HG03066 (cell line): ENCODE data around the gene SERGEF.

Experiments used
- ATAC-seq: cut with Tn5 transposase; IDR thresholded peaks from one replicate; pipeline ENCODE4 v1.9.1; 2021; ENCODE audit warnings: low read depth; ENCODE audit not compliant: unreplicated experiment

SERGEF gene

GRCh38 chr11:17775035-17775348 is 237.9 kb downstream of the SERGEF start:
- no peak for ATAC-seq

- no peak for ATAC-seq
Observed at GRCh38 chr11:17774232-17775034, 238.4 kb downstream of the SERGEF start.

- ATAC-seq: no peak
Observed at GRCh38 chr11:17773674-17774073, 239.2 kb downstream of the SERGEF start.

GRCh38 chr11:17772704-17773600 is 239.9 kb downstream of the SERGEF start:
- ATAC-seq: no peak

GRCh38 chr11:17771841-17772401 is 240.9 kb downstream of the SERGEF start:
- no peak for ATAC-seq

GRCh38 chr11:17771415-17771814 is 241.4 kb downstream of the SERGEF start:
- no peak for ATAC-seq

- ATAC-seq: no peak
Observed at GRCh38 chr11:17770917-17771316, 241.9 kb downstream of the SERGEF start.

GRCh38 chr11:17770048-17770652 is 242.7 kb downstream of the SERGEF start:
- no peak for ATAC-seq

- no peak for ATAC-seq
Observed at GRCh38 chr11:17769218-17769617, 243.6 kb downstream of the SERGEF start.

- no peak for ATAC-seq
Observed at GRCh38 chr11:17768547-17768946, 244.3 kb downstream of the SERGEF start.

- ATAC-seq: no peak
Observed at GRCh38 chr11:17767914-17768313, 244.9 kb downstream of the SERGEF start.

GRCh38 chr11:17767301-17767885 is 245.5 kb downstream of the SERGEF start:
- no peak for ATAC-seq

- ATAC-seq: no peak
Observed at GRCh38 chr11:17766590-17766989, 246.3 kb downstream of the SERGEF start.

GRCh38 chr11:17766073-17766359 is 246.8 kb downstream of the SERGEF start:
- ATAC-seq: no peak

GRCh38 chr11:17765356-17766072 is 247.3 kb downstream of the SERGEF start:
- no peak for ATAC-seq

- ATAC-seq: no peak
Observed at GRCh38 chr11:17764446-17765218, 248.2 kb downstream of the SERGEF start.

- ATAC-seq: no peak
Observed at GRCh38 chr11:17763703-17764102, 249.1 kb downstream of the SERGEF start.

- no peak for ATAC-seq
Observed at GRCh38 chr11:17763244-17763643, 249.6 kb downstream of the SERGEF start.

GRCh38 chr11:17762309-17762974 is 250.4 kb downstream of the SERGEF start:
- no peak for ATAC-seq
